Parathyroid adenoma (tissue), 2 donors: ENCODE data around the gene RBFOX1.

Source experiments
- H2AFZ ChIP-seq: fragments of 300-600 bp; sonication (generic); one replicate; pipeline ENCODE4 v1.7.0; 2017; ENCODE audit warnings: antibody characterized with exemption, mild to moderate bottlenecking
- H3K27ac ChIP-seq: fragments of 300-600 bp; sonication (generic); one replicate; pipeline ENCODE4 v1.7.0; 2017
- H3K27me3 ChIP-seq: fragments of 300-600 bp; sonication (generic); one replicate; pipeline ENCODE4 v1.7.0; 2017; ENCODE audit warnings: low read length; ENCODE audit not compliant: control insufficient read depth, insufficient read depth
- H3K36me3 ChIP-seq: fragments of 300-600 bp; sonication (generic); one replicate; pipeline ENCODE4 v1.7.0; 2017; ENCODE audit warnings: low read length; ENCODE audit not compliant: control insufficient read depth, insufficient read depth
- H3K4me1 ChIP-seq: fragments of 300-600 bp; sonication (generic); one replicate; pipeline ENCODE4 v1.7.0; 2017; ENCODE audit warnings: control low read depth
- H3K4me2 ChIP-seq: fragments of 300-600 bp; sonication (generic); one replicate; pipeline ENCODE4 v1.7.0; 2017; ENCODE audit warnings: low read length
- H3K4me3 ChIP-seq: fragments of 300-600 bp; sonication (generic); one replicate; pipeline ENCODE4 v1.7.0; 2017; ENCODE audit warnings: low read depth, low read length
- H3K79me2 ChIP-seq: fragments of 300-600 bp; sonication (generic); one replicate; pipeline ENCODE4 v1.7.0; 2017; ENCODE audit warnings: control low read depth
- H3K9ac ChIP-seq: fragments of 300-600 bp; sonication (generic); one replicate; pipeline ENCODE4 v1.7.0; 2017; ENCODE audit warnings: mild to moderate bottlenecking
- H3K9me3 ChIP-seq: fragments of 300-600 bp; sonication (generic); one replicate; pipeline ENCODE4 v1.7.0; 2017; ENCODE audit warnings: low read length; ENCODE audit not compliant: control insufficient read depth
- TF ChIP-seq, protein P1 (sequence below): fragments of 300-600 bp; sonication (generic); IDR thresholded peaks from one replicate; pipeline ENCODE4 v1.7.0; 2017; ENCODE audit warnings: antibody characterized with exemption, mild to moderate bottlenecking
- donor health status: primary hyperparathyroidism.

The RBFOX1 gene

DNA sequence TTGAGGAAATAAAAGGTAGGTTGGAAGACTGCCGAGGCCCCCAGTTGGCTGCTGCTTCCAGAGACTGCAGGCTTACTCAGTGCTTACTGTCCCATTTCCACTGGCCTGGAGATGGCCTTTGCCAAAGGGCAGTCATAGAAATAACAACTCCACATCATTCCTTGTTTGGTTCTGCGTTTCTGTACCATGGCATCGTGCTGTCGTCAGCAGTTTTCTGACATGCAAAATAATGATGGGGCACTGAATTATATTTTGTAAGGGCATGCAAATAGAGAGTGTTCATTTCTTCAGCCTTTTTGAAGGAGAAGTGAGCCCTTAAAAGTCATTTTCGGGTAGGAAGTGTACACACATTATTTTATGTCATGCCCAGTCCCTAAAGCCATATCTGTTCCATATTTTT is 88.9 kb downstream of the RBFOX1 start:
- H3K4me1 ChIP-seq = no peaks in the 10 kb centered on the region
- no peak overlapping the region for H2AFZ ChIP-seq
- H3K9ac ChIP-seq = no peak overlapping the region
- no peaks in the 10 kb centered on the region for H3K36me3 ChIP-seq
- no peaks in the 10 kb centered on the region for H3K79me2 ChIP-seq
- H3K27ac ChIP-seq = no peak overlapping the region
- H3K4me3 ChIP-seq = no peak overlapping the region
- no peak overlapping the region for H3K4me2 ChIP-seq
- H3K9me3 ChIP-seq = no peaks in the 10 kb centered on the region
- TF ChIP-seq, protein P1, sequence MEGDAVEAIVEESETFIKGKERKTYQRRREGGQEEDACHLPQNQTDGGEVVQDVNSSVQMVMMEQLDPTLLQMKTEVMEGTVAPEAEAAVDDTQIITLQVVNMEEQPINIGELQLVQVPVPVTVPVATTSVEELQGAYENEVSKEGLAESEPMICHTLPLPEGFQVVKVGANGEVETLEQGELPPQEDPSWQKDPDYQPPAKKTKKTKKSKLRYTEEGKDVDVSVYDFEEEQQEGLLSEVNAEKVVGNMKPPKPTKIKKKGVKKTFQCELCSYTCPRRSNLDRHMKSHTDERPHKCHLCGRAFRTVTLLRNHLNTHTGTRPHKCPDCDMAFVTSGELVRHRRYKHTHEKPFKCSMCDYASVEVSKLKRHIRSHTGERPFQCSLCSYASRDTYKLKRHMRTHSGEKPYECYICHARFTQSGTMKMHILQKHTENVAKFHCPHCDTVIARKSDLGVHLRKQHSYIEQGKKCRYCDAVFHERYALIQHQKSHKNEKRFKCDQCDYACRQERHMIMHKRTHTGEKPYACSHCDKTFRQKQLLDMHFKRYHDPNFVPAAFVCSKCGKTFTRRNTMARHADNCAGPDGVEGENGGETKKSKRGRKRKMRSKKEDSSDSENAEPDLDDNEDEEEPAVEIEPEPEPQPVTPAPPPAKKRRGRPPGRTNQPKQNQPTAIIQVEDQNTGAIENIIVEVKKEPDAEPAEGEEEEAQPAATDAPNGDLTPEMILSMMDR = no peak
- no peaks in the 10 kb centered on the region for H3K27me3 ChIP-seq

DNA sequence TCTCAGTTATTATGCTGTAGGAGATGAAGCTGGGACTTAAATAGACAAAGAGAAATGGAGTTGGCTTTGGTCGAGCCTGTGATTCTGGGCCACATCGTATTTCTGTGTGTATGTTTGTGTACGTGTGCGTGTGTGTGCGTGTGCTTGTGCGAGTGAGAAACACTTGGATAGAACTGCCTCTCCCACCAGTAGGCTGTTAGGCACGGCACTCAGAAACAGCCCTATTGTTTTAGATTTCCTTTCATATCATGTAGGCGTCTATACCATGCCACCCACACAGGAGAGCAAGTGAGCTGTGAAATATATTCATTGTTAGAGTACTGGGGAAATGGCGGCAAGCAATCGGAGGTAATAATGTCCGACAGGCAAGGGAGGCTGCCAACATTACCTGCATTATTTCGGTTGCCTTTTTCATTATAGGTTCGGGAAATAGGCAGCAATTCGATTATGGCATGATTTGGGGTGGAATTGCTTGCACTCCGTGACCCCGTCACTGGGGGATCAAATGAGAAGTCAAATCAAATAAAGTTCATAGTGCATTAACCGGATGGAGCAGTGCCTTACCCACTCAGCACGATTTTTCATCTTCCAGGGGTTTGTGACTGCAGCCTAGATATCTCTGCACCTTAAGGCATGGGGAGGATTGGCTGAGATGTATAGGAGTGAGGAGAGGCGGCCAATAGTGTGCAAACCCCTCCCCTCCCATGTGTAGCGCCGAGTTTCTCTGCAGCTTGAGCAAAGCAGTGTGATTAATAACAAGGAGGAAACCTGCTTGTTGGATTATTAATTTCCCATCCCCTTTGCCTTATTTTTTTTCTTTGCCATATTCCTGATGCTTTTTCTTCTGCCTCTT is 89.6 kb downstream of the RBFOX1 start:
- Histone ChIP-seq H3K27ac (no peak overlapping the region), H3K4me1 (no peaks in the 10 kb centered on the region), H2AFZ (no peak overlapping the region), H3K4me2 (no peak overlapping the region), H3K9me3 (no peaks in the 10 kb centered on the region), H3K36me3 (no peaks in the 10 kb centered on the region), H3K4me3 (no peak overlapping the region), H3K27me3 (no peaks in the 10 kb centered on the region), H3K9ac (no peak overlapping the region), H3K79me2 (no peaks in the 10 kb centered on the region)
- TF ChIP-seq, protein P1 = no peak

DNA sequence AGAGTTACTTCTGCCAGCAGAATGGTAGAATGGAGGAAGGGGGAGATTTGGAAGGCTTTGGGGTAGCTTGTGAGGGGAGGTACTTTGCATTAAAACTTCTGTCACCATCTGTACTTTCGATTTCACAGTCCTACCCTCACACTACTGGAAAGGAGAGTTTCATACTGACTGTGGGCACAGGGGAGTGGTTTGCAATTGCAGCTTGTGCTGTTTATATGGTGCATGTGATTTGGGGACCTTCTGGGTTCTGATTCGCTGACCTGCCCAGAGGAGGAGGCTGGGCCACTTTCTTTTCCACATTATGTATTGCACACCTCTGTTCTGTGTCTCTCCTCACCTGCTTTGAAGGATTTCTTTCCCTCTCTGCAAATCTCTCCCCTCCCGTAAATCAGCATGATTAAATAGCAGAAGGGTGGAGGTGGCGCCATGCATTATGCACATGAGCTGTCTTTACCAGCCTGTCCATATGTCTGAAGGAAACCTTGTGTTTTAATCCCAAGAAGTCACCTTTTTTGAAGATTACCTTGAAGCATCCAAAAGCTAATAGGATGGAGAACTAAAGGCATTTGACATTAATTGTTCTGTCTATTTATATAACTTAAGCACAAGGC is 90.9 kb downstream of the RBFOX1 start:
- no peak overlapping the region for H3K4me3 ChIP-seq
- H3K36me3 ChIP-seq = no peaks in the 10 kb centered on the region
- H3K4me2 ChIP-seq = no peak overlapping the region
- TF ChIP-seq, protein P1 = no peak
- H3K27me3 ChIP-seq = no peaks in the 10 kb centered on the region
- H3K9me3 ChIP-seq = no peaks in the 10 kb centered on the region
- H3K79me2 ChIP-seq = no peaks in the 10 kb centered on the region
- no peaks in the 10 kb centered on the region for H3K4me1 ChIP-seq
- no peak overlapping the region for H3K27ac ChIP-seq
- no peak overlapping the region for H3K9ac ChIP-seq
- H2AFZ ChIP-seq = no peak overlapping the region

DNA sequence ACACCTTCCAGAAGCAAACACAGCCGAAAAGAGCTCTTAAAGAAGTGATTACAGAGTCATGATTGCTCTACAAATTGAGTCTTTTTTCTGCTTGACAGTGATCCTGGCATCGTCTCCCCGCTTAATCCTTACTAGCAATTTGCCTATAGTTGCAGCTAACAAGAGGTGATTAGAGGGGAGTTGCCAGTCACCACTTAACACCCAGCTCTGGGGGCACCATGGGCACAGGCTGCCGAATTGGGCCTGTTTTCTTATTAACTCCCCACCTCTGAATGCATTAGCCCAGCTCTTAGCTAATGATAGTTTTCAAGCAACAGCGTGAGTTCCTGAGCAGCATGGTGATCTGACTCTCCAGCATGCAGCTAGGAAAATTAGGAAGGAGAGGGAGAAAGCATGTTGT is 93.5 kb downstream of the RBFOX1 start:
- H3K4me3 ChIP-seq = no peak overlapping the region
- no peak overlapping the region for H3K27ac ChIP-seq
- TF ChIP-seq, protein P1 = no peak

More for the DNA sequence above, 93.5 kb downstream of the RBFOX1 start:
- Histone ChIP-seq H3K27me3 (no peaks in the 10 kb centered on the region), H3K4me1 (no peaks in the 10 kb centered on the region), H3K9ac (no peak overlapping the region), H3K9me3 (no peaks in the 10 kb centered on the region), H3K79me2 (no peaks in the 10 kb centered on the region), H3K4me2 (no peak overlapping the region), H3K36me3 (no peaks in the 10 kb centered on the region), H2AFZ (no peak overlapping the region)
